Left kidney (tissue), 2 donors: ENCODE data around the gene KIF5C. TPM values are rescaled to one million over a fixed set of nuclear protein-coding genes. Genes with fewer than 3 reads are reported as not detected.

ENCODE experiments used
- DNase-seq: peaks from one replicate; pipeline ENCODE4 v3.0.0-alpha.2; 2013
- polyA plus RNA-seq: library from polyadenylated mRNA; unstranded; fragments of 120-200 nt; gene quantifications from one replicate; pipeline ENCODE4 v1.2.1, GENCODE V29; 2013; ENCODE audit not compliant: insufficient read length

The KIF5C gene
- polyA plus RNA-seq, 1 donor = 5.5 TPM

DNA sequence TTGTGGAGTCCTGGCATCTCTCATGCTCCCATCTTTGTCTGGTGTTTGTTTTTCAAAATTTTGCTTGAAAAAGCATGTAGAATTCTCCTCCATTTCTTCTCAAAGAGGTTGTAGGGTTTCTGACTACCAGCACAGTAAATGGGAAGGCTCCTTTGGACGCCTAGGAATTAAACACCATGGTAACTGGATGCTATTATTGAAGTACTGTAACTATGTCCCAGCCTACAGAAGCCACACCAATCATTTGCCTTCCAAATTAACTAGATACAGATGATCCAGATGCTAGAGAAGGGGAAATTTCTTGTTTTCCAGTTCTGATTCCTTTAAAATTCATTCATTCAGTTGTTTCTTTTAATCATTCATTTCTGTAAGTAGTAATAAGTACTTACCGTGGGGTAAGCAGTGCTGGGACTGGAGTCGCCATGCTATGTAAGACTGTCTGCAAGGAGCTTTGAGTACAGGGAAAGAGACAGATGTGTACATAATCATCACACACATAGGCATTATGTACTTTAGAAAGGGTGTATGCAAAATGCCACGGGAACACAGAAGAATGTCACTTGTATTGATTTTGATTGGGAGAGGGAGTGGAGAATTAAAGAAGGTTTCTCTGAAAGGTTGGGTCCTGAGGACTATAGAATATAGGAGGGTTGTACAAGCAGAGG, 49.6 kb downstream of the KIF5C start:
- DNase-seq = no peak

DNA sequence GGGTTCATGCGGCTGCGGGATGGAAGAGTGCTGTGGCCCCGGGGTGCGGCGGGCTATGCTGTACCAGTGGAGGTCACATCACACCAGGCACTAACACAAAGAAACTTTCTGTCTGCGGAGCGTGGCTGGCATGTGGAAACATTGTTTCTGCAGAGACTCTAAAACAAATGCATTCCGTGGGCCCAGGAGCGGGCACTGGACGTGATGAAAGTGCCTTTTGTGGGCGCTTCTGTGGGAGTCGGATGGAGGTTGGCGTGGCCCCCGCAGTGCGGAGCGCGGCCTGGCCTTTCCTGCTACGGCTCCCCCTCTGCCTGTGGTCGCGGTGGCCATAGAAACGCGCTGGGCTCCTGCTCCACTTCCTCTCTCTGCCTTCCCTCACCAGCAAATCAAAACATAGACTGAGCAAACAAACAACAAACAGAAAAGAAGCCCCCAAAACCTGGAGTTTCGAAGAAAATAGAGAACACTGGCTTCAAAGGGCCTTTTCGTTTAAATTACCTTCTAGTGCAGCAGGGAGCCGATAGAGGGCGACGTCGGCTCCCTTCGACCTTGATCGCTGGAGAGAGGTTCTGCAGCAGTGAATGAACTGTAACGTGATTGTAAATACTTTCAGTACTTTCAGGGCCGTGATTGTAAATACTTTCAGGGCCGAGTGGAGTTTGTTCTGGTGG, 51.4 kb downstream of the KIF5C start:
- peak; percentile 67 for DNase-seq

DNA sequence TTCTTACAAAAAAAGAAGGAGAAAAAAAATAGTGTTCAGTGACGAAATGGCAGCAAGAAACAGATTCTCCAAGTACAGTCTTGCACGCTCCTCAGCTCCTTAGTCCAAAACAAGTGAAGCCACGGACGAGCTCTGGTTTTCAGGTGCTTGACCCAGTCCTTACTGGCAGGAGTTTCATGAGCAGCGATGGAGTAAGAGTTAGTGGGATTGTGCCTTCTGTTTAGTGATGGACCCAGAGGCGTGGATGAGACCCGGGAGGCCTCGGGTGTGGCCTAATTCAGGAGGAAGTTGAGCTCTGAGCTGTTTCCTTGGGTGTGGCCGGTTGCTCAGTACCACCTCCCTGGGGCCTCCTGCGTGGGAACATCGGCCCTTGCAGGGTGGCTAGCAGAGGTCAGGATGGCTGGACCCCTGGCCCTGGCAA, 52.0 kb downstream of the KIF5C start:
- no peak for DNase-seq

DNA sequence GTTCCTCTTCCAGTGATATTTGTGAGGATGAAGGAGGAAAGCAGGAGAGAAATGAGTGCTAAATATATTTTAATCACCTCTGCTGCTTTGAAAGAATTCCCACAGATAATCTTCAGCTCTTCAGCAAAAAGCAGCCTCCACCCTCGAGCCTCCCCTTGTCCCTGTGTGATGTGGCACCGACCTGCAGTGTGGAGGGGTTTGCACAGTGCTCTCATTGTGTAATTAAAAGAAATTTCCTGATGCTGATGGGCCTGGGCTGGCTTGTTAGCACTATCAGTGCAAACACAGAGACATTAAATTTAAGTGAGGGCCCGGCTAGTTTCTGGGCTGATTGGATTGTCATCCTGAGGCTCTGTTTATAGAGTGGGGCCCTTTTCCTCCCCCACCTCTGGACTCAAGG, 53.4 kb downstream of the KIF5C start:
- no peak for DNase-seq

DNA sequence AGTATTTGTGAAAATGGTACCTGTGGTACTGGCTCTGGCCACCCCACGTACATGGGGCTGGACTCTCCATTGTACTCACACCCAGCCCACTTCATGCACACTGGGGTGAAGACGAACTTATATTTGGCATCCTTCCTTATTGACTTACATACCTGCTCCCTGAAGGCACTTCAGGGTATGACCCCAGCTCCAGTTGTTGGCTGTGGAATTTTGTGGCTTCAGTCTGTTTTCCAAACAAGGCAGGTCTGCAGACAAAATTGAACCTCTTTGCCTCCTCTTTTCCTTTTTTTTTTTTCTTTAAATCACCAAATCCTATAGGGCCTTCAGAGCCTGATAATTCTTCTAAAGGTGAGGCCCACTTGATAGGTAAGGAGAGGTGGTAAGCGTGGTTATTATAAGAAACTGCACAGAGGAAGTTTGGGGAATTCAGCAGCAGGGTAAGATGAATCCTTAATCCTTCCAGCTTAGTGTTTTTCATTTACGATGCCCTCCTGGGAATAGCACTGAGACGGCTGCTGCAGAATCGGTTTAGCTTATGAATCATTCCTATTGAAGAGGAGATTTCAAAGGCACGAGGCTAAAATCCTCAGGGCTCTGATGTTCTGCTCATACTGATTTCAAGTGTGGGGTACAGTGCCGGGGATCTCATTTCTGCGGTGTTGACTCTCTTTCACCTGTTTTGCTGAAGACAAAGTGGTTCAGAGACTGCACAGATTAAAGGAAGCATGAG, 55.2 kb downstream of the KIF5C start:
- no peak for DNase-seq

DNA sequence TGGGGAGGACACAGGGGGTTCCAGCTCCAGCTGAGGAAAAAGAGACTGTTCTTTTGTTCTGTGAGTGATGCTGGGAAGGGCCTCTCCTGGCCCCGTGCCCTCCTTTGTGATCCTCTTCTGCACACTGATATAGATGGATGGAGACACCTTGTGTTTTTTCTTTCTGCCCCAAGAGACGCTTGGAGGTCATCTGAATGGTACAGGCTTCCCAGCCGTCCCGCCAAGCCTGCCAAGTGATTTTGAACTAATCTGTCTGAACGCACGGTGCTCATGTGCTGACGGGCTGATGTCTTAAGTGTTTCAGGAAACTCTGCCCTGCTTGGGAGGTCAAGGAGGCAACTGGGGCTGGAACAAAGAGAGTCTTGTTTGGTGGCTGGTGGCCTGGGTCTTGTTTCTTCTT, 57.5 kb downstream of the KIF5C start:
- DNase-seq = no peak

DNA sequence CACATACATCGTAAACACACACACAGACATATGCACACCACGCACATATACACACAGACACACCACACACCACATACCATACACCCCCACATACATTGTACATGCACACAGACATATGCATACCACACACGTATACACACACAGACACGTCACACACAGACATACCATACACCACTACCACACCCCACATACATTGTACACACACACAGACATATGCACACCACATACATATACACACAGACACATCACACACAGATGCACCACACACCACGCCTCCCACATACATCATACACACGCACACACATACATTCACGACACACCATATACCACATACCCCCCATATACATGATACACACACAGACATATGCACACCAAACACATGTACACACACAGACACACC, 58.4 kb downstream of the KIF5C start:
- DNase-seq = no peak

DNA sequence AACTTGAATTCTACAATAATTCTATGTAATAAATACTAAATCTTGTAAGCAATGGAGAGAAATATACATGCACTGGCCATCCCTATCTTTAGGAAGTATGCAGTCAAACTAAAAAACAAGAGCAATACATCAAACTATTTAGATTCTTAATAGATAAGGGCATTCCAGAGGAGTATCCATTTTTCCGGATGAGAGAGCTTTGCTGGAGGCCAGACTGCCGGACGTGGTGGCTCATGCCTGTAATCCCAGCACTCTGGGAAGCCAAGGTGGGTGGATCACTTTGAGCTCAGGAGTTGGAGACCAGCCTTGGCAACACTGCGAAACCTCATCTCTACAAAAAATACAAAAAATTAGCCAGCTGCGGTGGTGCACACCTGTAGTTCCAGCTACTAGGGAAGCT, 60.8 kb downstream of the KIF5C start:
- no peak for DNase-seq

DNA sequence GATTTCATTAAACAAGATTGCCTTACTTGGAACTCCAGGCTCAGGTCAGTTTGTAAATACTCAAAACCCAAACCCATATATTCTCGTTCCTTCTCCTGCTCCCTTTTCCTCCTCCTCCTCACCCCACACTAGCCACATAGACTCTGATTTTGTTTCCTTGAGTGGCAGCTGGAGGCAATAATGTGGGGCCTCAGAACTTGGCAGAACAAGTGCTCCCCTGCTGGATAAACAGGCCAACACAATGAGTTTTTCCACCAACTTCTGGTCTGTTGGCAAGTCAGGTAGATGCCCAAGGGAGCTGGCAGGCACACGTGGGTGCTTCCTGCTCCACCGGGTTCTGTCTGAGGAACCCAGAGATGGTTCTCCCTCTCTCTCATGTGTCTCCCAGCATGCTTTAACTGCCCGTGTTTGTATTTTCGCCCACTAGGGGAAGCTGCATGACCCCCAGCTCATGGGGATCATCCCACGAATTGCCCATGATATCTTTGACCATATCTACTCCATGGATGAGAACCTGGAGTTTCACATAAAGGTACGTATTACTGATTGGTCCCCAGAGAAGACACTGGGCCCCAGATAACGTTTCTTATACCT, 61.9 kb downstream of the KIF5C start:
- DNase-seq = no peak

DNA sequence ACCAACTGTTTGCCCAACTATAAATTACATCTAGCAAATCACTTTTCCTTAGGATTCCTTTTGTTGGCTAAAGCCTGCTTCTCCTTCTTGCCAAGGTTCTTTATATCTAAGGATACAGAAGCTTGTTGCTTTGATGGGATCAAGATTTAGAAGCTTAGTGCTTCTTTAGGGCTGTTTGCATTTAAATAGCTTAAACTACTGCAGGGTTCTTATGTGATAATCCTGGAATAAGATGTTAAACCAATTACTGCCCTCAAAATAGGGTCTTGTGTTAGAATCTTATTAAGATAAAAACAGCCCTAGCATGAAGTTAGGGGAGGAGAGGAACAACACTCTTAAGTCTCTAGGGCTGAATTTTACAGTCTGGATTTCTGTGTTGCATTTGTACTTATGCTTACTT, 64.2 kb downstream of the KIF5C start:
- DNase-seq = no peak

DNA sequence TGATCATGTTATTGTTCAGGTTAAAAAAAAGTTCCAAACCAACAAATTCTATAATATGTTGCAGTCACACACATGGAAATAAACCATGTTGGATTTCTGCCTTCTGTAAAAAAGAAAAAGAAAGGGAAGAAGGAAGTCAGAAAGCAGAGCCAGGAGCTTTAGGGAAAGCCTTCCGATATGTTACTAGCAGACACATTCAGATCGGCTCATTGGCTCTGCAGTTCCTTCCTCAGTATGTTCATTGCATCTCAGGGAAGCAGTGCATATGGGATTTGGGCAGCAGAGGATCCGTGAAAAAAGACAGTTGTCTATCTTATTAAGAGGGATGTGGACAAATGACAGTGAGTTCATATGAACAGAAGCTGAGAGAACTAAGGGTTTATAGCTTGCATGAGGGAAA, 68.1 kb downstream of the KIF5C start:
- DNase-seq = no peak

DNA sequence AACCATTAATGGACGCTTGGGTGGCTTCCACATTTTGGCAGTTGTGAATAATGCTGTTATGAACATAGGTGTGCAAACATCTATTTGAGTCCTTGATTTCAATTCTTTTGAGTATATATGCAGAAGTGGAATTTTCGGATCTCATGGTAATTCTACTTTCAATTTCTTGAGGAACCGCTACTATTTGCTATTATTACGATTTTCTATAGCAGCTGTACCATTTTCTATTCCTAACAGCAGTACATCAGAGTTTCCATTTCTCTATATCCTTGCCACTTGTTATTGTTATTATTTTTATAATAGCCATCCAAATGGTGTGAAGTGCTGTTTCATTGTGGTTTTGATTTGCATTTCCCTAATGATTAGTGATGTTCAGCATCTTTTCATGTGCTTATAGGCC, 69.5 kb downstream of the KIF5C start:
- DNase-seq = no peak

DNA sequence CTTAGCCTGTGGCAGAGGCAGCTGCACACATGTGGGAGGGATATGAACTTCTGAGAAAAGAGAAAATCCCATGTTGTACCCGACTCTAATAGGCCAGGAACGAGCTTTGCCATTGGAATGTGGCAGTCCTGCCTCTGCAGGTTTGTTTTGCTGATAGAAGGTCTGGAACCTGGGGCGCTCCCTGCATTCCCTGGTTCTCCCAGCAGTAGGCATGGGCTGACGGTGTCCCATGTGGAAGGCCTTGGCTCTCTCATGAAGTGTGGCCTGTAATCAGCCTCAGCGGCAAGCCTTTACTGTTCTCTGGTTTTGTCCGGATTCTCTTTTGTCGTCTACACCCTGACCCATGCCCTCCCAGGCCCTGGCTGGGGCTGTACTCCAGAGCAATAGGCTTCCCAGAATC, 72.3 kb downstream of the KIF5C start:
- DNase-seq = no peak

DNA sequence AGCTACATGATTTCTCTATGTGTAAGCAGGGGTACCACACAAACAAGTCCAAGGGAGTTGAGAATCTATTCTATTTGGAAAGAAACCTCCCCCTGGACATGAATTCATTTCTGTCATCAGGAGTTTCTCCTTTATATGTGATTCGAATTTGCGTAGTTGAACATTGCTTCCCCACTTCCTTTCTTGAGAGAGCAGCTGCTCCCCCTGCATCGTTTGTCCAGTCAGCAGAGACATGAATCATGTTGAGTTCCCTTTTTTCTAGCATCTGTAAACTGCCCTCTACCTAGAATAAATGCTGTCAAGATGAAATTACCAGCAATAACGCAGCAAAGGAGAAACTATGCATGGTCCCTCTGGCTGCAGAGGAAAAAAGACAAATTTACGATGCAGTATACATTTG, 73.8 kb downstream of the KIF5C start:
- DNase-seq = no peak

DNA sequence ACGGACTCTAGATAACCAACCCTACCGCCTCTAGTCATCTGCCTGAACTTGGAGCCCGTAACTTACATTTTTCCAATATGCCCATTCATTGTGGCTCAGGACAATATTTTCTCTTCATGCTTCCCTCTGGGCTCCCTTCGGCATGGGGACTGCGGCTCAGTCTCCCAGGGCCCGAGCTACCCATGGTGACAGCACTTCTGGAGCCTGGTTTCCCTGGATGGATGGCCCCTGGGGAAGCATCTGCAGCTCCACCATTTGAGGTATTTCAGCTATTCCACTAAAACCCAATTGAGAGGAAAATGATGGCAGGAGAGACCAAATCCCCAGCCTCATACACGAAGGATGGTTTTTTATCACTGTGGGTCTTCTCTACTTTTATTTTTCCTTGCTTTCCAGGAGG, 74.3 kb downstream of the KIF5C start:
- DNase-seq = no peak

DNA sequence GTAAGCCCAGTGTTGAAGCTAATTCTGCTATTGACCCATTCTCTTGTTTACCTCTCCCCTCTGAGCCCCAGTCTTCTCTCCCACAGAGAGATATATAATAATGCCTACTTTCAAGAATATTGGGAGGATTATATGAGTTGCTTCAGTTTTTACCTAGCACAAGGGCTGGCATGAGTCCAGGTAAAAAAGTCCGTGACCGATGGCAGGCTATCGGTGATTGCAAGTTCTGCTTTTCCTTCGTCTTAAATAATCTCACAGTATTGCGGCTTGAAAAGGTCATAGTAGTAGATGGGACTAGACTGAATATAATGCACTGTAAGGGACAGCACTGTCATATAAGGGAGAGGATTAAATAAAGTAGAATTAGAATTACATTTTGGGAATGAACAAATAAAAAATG, 77.6 kb downstream of the KIF5C start:
- DNase-seq = no peak

DNA sequence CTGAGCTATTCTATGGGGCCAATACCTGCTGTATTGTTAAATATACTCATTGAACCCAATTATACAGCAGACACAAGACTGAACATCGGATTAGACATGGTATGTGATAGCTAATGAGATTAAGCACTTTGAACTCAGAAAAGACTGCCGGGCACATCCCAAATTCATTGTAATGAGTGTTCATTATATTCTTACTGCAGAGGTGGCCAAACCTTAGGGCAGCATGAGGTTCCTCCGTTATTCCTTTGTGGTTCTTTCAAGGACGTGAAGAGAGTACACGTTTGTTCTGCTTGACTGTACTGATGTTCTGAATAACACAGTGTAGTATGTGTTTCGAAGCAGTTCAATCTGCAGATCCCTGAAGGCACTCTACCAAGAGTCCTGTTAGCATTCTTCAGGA, 78.4 kb downstream of the KIF5C start:
- no peak for DNase-seq

DNA sequence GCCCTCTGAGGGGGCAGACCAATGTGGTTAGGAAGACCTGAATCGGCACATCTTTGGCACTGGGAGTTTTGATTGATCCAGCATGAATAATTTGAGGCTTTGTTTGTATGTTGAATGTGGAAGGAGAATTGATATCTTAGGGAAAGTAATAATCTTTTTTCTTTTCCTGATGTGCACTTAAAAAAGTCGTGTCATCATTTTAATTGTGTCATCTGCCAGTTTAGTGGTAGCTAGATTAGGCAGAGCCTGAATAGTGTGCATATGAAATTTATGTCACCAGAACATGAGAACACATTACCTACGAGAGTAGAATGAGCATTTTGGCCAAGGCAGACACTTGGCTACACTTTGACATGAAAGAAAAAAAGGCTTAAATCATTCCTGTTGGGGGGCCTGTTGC, 79.5 kb downstream of the KIF5C start:
- DNase-seq = no peak

DNA sequence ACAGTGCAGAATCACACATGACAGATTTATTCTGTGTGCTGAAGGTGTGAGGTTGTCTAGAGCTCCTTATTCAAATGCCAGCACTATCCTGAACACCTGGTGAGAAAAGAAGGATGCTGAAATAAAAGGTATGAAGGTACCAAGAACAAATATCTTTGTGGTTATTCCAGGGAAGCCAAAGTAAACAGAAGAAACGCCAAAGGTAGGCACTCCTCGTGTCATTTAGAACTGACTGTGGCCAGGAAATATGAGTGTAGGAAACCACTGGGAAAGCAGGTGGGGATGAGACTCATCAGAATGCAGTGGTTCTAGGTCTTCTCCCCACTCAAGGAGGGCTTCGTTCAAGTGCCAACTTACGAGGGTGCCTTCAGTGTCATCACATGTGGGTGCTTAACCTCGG, 80.8 kb downstream of the KIF5C start:
- DNase-seq = no peak

DNA sequence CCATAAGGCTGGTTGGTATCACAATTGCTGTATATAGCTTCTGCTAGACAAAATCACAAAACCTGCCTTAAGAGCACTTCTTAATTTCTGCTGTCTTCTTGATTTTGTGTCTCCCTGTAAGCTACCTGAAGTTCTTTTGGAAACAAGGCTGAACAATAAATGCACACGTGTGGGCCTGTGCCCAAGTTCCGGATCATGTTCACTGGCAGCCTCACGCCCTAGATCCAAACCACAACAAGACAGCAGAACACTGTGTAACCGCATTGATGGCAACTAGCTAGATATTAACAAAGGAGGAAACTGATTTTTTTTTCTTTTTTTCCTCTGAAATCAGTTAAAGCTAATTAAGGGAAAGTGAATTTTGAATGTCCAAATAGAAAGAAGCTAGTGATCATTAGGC, 82.0 kb downstream of the KIF5C start:
- DNase-seq = no peak

DNA sequence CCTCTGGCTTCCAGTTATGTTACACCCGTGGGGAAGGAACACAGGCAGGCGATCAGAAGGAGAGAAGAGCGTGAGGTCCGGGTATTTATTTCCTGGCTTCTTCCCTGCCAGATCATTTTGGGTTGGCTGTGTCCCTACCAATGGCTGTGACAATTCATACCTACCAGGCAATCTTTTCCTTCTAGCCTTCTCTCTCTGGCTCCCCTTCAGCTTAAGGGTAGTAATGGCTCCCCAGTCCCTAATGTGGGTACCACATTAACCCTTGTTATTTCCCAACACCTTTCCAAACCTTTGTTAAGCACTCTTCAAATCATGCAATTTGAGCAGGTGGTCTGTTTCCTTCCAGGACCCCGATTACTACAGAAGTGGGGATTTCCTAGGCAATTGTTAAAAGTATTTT, 84.7 kb downstream of the KIF5C start:
- DNase-seq = no peak

DNA sequence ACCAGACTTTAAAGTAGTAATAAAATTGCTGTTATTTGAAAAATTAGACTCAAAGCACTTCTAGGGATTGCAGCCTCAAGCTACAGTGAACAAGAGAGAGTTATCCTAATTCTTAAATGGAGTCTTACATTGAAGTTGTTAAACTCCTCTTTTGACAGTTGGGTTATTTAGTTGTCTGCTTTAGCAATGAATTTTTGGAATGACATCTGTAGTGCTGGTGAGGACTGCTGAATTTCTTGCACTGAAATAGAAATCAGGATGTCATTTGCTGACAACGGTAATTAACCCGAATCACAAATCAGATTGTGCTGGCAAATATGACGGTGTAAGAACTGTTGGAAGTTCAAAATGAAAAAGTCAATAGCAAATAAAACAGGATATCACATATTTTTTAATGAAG, 85.5 kb downstream of the KIF5C start:
- DNase-seq = no peak

DNA sequence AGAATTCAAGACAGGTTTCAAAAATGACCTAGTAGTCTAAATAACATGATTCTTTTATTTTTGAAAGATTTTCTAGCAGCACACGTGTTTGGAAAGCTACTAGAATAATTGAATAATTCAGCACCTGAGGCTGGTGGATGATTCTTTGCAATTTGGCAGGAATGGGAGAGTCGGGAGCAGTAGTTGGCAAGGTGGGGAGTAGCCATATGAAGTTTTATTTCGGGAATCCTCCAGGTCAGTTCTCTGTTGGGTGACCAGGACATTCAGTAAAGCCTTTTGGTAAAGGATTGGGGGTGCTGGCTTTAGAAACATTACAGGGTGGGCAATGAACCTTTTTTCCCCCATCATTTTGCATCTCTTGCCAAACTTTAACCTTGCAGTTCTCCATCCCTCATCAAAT, 88.4 kb downstream of the KIF5C start:
- no peak for DNase-seq
